HG03354 (cell line): ENCODE results near the gene SERTAD4.
"Not testable (repeated sequence)": the region's sequence is repeated elsewhere in the genome, so short reads cannot be mapped to it uniquely, and the experiment has no call there.

ENCODE experiments used
- ATAC-seq: cut with Tn5 transposase; IDR thresholded peaks from one replicate; pipeline ENCODE4 v1.9.1; 2021; ENCODE audit warnings: mild to moderate bottlenecking; ENCODE audit not compliant: unreplicated experiment, poor library complexity, severe bottlenecking

Gene SERTAD4

GRCh38 chr1:210254298-210254697, 21.7 kb downstream of the SERTAD4 start:
- ATAC-seq = no peak

- ATAC-seq = no peak
Observed at GRCh38 chr1:210257698-210258529, 25.3 kb downstream of the SERTAD4 start.

- ATAC-seq = no peak
Observed at GRCh38 chr1:210259561-210259960, 27.0 kb downstream of the SERTAD4 start.

GRCh38 chr1:210260096-210260495, 27.5 kb downstream of the SERTAD4 start:
- ATAC-seq = no peak

GRCh38 chr1:210262167-210262896, 29.7 kb downstream of the SERTAD4 start:
- ATAC-seq = no peak

GRCh38 chr1:210262897-210263272, 30.3 kb downstream of the SERTAD4 start:
- ATAC-seq = no peak

- ATAC-seq = no peak
Observed at GRCh38 chr1:210263963-210264362, 31.4 kb downstream of the SERTAD4 start.

GRCh38 chr1:210264496-210265380, 32.1 kb downstream of the SERTAD4 start:
- ATAC-seq = no peak

GRCh38 chr1:210265392-210265955, 32.9 kb downstream of the SERTAD4 start:
- ATAC-seq = not testable (repeated sequence)

- no peak for ATAC-seq
Observed at GRCh38 chr1:210269981-210270380, 37.4 kb downstream of the SERTAD4 start.

GRCh38 chr1:210272666-210273065, 40.1 kb downstream of the SERTAD4 start:
- ATAC-seq = no peak

GRCh38 chr1:210280221-210280620, 47.6 kb downstream of the SERTAD4 start:
- ATAC-seq = no peak

GRCh38 chr1:210288116-210288515, 55.5 kb downstream of the SERTAD4 start:
- no peak for ATAC-seq

- ATAC-seq = no peak
Observed at GRCh38 chr1:210289248-210289647, 56.7 kb downstream of the SERTAD4 start.

- no peak for ATAC-seq
Observed at GRCh38 chr1:210291081-210291764, 58.6 kb downstream of the SERTAD4 start.

- ATAC-seq = no peak
Observed at GRCh38 chr1:210291786-210292230, 59.2 kb downstream of the SERTAD4 start.

- peak; percentile 75 for ATAC-seq
Observed at GRCh38 chr1:210292231-210292871, 59.8 kb downstream of the SERTAD4 start.

- no peak for ATAC-seq
Observed at GRCh38 chr1:210293171-210293607, 60.6 kb downstream of the SERTAD4 start.
